NCI-H748 treated with DMSO at 0.1 percent for 48 hours (cell line): Measurements from ENCODE around the gene FZR1.
"Not testable (repeated sequence)": the region's sequence is repeated elsewhere in the genome, so short reads cannot be mapped to it uniquely, and the experiment has no call there.

Experiments
- DNase-seq: peaks from one replicate; lab custom pipeline; 2025; lab: John Stamatoyannopoulos, UW

Gene FZR1

DNA sequence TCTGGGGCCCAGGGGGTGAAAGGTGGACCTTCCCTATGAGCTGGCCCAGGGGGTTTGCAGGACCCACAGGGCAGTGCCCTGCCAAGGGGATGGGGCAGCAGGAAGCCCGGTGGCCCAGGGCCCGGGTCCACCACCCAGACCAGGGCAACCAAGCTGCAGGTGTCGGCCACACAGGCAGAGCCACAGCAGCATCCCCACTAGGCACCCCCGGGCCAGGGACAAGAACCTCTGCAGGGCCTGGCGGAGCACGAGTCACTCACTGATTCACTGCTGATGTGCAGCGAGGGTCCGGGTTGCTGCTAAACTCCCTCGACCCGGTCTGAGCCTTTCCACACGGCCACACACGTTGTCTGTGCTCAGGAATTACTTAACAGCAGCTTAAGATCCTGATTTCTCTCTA is 8.8 kb downstream of the FZR1 start:
- no peak for DNase-seq

DNA sequence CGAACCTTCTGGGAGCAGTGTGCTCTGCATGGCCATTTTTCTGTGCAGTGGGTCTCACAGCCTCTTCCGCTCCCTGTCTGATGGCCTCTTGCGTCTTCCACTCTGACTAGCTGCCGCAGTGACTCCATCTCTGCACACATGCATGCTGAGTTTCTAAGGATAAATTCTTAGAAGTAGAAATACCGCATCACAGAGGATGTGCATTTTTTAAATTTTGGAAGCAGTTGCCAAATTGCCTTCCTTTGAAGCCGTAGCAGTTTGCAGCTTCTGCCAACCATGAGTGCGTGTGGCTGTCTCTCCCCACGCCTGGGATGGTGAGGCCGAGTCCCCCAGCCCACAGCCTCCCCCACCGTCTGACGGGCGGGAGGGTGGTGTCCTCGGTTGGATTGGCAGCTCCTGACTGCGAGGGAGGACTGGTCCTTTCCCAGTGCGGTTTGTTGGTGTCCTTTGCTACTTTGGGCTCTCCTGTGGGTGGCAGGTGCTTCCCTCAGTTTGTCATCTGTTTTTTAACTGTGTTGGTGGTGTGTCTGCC is 9.8 kb downstream of the FZR1 start:
- DNase-seq, result no peak

DNA sequence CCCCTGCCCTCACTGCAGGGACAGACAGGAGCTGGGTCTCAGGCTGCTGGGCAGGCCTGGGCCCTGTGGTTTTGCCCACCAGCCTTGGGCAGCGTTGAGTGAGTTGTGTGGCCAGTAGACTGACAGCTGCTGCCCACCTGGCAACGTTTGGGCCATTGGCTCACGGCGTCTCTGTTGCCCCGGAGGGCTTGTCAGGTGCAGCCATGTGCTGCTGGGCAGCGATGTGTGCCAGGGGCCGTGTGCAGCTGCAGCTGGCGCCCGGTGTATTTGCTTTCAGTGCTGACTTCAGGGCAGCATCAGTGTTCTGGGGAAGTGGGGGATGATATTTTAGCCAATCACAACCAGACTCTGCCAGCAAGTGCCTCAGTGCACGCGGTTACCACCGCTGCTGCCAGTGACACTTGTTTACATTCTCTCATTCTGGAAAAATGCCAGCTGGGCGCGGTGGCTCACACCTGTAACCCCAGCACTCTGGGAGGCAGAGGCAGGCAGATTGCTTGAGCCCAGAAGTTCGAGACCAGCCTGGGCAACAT is 10.6 kb downstream of the FZR1 start:
- no peak for DNase-seq

DNA sequence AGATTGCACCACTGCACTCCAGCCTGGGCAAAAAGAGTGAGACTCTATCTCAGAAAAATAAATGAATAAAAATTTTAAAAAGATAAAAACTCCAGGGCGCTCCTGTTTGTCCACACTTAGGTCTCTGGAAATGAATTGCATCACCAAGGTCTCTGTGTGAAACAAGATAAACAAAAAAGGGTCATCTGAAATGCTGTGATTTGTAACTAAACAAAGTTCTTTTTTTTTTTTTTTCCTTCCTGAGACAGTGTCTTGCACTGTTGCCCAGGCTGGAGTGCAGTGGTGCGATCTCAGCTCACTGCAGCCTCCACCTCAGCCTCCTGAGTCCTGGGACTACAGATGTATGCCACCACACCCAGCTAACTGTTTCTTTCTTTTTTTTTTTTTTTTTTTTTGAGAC is 11.5 kb downstream of the FZR1 start:
- no peak for DNase-seq

DNA sequence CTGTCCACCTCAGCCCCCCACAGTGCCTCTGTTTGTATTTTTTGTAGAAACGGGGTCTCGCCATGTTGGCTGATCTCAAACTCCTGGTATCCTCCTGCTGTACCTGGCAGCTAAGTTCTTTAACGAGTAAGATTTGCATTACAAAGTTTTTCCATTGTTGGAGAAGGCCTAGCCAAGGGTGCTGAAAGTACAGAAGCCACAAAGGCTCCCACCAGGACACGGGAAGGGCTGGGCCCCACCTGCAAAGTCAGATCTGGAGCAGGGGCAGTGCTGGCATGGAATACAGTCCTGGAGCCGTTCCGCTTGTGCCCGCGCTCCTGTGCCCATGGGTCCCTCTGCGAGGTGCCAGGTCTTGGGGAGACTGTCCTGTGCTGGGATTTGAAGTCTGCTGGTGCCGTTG is 12.1 kb downstream of the FZR1 start:
- no peak for DNase-seq

DNA sequence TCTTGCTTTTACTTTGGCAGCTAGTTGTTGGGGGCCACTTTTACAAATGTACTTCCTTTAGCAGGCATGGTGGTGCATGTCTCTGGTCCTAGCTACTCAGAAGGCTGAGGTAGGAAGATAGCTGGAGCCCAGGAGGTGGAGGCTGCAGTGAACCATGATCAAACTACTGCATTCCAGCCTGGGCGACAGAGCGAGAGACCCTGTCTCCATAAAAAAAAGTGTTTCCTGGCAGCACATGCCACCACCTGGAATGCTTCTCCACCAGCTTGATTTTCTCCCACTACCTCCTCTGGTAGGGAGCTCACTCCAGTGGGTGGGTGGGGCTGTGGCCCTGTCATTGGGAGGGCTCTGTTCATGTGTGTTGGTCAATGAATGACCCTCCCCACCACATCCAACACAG is 12.5 kb downstream of the FZR1 start:
- DNase-seq, result no peak

DNA sequence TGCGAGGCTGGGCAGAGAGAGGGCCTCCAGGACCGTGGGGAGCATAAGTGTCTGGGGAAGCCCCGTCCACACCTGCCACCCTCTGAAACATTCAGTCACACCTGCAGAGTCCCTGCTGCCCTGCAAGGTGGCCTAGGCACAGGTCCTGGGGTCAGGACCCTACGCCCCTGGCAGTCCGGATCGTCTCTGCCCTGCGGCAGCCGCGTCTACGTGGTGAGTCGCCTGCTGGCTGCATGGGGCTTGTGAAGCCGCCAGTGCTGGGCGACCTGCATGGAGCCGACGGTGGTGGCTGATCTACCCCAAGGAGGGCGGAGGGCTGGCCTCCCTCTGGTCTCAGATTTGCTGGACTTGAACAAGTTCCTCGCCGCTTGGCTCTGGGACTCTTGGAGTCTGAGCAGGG is 13.0 kb downstream of the FZR1 start:
- no peak for DNase-seq

DNA sequence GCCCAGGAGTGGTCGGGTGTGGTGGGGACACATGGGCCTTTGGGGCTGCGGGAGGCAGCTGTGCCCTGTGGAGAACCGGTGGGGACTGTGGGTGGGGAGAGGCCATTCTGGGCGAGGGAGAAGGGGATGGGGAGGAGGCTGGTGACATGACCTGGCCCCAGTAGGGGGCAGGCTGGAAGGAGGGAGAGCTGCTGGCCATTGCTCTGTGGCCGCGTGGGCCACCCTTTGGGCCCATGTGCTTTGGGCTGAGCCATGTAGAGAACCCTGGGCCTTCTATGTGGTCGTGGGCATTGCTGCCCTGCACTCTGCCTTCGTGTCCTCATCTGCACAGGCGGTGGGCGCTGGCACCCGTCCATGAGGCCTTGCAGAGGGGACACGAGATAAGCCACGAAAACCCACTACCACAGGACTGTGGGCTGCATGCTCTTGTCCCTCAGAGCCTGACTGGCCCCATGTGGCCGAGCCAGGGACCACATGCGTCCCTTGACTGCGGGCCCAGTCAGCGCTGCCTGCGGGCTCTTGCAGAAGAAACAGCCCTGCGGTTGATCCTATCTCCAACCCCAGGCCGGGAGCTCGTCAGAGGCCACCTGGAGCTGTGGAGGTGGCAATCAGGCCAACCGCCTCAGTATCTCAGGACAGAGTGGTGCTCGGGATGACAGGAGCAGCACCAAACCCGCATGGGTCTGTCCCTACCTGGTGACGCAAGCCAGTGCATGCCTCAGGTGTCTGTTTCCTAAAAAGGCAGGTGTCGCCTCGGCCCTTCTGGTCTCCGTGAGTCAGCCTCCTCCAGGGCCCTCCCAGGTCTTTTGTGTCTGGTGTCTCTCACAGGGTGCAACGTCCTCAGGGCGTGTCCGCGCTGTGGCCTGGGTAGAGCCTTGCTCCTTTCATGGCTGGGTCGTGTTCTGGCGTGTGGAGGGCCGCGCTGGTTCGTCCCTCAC is 14.3 kb downstream of the FZR1 start:
- DNase-seq, result no peak

DNA sequence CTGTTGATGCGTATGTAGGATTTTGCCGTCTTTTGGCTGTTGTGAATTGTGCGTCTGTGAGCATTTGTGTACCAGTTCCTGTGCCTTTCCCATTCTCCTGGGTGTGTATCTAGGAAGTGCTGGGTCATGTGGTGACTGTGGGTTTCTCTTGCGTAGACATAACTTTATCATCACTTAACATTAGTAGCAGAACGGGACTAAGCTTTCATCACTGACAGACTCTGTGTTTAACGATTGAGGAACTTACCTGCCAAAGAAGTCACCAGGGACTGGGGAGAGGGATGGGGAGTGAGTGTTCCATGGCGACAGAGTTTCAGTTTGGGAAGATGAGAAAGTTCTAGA is 15.0 kb downstream of the FZR1 start:
- no peak for DNase-seq

DNA sequence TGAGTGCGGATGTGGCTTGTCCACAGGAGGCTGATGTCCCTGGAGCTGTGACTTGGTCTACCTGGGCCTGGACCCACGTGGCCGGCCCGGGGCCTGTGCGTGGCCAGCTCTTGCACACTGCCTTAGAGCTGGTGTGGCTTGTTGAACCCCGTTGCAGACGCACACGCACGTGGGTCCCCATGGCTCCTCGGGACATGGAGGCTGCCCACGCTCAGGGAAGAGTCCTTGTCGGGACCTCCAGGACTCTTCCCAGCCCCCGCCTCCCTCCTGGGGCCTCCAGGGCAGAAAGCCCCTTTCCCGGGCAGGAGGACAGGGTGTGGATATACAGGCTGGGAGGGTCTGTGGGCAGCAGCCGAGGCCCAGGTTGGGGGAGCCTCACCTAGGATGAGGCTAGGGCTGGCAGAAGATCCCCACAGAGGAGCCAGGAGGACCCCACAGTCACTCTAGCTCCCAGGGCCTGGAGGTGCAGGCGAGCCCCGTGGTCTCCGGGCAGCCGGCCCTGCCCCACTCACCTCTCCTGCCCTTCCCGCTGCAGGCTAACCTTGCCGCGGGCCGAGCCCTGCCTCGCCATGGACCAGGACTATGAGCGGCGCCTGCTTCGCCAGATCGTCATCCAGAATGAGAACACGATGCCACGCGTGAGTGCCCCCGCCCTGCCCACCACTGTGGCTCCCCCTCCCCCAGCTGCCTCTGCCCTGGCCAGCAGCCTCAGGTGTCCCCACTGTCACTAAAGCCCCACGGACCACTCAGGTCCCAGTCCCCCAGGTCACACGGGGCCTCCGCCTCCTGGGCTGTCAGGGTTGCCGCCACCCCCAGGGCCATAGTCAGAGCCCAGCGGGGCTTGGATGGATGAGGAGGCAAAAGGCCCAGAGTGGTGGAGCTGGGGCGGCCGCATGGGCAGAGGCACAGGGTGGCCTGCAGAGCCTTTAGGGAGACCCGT is 16.6 kb downstream of the FZR1 start:
- no peak for DNase-seq

DNA sequence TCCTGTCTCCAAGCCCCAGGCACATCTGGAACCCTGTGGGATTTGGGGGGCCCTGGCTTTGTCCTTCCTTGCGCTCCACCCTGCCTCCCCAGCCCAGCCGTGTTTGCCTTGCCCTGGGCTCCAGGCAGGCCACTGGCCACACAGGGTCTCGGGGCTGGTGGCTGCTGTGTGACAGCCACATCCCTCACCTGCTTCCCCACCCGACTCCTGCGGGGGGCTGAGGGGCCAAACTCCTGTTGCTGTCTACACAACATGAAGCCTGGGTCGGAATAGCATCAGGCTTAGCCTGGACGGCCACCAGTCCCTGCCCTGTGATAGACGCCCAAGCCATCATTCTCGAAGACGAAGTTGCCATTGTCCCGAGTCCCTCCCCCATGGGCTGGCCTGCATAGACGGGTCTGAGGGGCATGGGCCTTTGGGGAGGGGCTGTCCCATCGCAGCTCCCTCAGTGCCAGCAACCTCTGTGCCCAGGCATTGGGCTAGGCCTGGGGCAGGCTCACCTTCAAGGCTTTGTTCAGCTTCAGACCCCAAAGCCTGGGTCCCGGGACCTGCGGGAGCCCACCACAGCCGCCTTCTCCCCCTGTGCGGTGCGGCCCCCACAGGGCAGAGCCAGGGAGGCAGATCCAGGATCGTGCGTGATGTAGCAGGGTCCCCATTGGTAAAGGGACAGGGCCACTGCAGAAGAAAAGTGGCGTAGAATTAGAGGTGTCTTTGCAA is 17.4 kb downstream of the FZR1 start:
- DNase-seq, result no peak

DNA sequence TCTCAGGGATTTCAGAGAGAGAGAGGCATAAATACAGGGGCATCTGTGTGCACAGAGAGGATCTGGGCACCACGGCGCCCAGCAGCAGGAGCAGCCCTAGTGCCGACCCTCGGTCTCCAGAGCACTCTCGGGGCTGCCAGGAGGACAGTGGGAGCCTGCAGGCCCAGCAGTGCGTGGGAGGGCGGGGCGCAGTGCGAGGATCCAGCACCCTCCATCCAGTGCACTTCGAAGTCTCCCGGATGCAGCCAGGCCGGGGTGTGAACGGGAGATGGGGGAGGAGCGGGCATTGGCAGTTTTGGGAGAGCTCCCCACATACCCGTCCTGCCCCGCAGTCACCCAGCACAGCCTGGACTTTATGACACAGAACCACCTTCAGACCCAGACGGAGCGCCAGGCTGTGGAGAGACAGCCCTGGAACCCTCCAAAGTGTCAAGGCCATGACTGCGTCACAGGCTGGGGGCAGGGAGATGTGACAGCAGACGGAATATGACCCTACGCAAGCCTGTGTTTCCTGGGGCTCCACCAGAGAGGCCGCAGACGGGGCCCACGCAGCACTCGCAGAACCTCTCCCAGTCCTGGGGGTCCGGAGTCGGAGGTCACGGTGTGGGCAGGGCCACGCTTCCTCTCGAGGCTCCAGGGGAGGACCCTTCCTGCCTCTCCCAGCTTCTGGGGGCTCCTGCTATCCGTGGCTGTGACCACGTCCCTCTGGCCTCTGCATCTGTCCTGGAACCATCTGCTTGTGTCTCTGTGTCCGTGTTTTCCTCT is 18.1 kb downstream of the FZR1 start:
- no peak for DNase-seq

DNA sequence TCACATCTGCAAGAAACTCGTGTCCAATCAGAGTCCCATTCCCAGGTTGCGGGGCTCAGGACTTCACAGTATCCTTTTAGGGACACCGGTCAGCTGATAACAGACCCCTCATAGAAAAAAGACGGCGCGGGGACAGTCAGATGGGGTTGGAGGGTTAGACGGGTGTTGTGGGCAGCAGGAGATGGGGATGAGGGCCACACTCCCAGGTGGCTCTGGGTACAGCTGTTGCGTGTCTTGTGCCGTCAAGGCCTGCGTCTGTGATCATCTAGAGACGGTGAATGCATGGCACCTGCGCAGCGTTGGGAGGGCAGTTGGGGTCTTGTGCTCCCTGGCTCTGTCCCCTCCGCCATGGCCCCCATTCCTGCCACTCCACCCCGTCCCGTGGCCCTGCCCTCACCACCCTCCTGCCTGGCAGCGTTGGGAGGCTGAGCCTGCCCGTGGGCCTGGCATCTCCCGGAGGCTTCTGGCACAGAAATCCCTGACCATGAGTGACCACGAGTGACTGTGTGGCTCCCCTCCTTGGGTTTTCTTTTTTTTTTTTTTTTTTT is 18.9 kb downstream of the FZR1 start:
- DNase-seq, result no peak

DNA sequence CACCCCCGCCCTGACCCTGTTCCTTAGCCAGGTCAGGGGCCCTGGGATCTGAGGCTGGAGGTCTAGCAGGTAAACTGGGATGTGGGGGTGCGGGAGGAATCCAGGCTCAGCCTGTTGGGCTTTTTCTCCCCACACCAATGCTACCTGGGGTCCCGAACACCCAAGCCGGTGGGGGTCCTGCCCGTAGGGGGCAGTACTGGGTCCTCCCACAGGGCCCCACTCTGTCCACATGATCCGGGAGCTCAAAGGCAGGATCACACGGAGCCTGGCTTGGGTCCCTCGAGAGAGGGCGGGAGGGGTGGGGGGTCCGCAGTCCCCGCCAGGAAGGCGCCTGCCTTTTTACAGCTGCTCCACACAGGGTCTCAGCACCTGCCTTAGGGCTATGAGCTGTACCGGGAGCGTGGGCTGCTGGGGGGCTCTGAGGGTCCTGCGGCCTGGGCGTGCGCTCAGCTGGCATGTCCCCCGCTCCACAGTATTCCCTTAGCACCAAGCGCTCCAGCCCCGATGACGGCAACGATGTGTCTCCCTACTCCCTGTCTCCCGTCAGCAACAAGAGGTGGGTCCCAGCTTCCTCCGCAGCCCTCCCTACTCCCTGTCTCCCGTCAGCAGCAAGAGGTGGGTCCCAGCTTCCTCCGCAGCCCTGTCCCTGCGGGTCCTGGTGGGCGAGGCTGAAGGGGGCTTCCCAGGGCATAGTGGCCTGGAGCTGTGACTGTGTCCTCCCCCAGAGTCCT is 20.6 kb downstream of the FZR1 start:
- DNase-seq, result no peak

DNA sequence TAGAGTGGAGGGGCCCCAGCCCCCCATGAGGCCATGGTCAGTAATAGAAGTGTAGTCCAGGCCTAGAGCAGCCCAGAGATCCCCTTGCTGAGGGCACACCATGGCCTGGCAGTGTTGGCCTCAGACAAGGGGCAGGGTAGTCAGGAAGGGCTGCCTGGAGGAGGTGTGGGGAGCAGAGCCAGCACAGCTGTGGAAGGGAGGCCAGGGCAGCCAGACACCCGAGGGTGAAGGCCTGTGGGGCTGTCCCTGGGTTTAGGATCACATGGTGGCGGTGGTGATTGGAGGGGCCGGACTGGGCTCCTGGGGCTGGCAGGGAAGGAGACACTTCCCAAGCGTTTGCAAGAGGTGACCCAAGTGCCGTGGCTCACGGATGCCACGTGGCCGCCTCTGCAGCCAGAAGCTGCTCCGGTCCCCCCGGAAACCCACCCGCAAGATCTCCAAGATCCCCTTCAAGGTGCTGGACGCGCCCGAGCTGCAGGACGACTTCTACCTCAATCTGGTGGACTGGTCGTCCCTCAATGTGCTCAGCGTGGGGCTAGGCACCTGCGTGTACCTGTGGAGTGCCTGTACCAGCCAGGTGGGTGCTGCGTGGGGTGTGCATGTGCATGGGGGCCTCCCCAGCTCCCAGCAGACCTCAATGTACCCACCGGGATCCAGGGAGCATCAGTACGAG is 21.3 kb downstream of the FZR1 start:
- no peak for DNase-seq

DNA sequence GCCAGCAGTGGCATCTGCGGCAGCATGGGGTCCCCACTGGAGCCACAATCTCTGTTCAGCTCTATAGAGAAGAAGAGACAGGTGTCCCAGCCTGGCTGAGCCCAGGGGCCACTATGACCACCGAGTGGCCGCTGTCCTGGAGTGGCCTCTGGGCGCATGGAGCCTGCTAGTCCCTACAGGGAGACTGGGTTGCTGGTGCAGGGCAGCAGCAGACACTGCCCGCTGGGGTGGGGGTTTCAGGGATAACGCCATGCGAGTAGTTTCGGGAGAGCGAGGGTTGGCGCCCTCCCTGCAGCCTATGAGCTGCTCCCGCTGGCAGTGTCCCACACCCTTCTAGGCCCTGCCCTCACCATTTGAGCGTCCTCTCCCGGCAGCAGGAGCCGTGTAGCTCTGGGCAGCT is 22.0 kb downstream of the FZR1 start:
- DNase-seq, result no peak

DNA sequence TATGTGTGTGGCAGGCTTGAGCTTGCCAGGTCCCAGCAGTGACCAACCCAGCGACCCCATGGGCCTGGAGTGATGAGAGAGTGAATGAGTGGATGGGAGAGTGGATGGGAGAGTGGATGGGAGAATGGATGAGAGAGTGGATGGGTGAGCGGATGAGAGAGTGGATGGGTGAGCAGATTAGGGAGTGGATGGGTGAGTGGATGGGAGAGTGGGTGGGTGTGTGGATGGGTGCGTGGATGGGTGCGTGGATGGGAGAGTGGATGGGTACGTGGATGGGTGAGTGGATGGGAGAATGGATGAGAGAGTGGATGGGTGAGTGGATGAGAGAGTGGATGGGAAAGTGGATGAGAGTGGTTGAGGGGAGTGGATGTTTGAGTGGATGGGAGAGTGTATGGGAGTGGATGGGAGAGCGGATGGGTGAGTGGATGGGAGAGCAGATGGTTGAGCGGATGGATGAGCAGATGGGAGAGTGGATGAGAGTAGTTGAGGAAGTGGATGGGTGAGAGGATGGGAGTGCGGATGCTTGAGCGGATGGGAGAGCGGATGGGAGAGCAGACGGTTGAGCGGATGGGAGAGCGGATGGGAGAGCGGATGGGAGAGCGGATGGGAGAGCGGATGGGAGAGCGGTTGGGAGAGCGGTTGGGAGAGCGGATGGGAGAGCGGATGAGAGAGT is 22.6 kb downstream of the FZR1 start:
- DNase-seq, result no peak

DNA sequence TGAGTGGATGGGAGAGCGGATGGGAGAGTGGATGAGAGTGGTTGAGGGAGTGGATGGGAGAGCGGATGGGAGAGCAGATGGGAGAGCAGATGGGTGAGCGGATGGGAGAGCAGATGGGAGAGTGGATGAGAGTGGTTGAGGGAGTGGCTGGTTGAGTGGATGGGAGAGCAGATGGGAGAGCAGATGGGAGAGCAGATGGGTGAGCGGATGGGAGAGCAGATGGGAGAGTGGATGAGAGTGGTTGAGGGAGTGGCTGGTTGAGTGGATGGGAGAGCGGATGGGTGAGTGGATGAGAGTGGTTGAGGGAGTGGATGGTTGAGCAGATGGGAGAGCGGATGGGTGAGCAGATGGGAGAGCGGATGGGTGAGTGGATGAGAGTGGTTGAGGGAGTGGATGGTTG is 23.2 kb downstream of the FZR1 start:
- DNase-seq, result not testable (repeated sequence)

DNA sequence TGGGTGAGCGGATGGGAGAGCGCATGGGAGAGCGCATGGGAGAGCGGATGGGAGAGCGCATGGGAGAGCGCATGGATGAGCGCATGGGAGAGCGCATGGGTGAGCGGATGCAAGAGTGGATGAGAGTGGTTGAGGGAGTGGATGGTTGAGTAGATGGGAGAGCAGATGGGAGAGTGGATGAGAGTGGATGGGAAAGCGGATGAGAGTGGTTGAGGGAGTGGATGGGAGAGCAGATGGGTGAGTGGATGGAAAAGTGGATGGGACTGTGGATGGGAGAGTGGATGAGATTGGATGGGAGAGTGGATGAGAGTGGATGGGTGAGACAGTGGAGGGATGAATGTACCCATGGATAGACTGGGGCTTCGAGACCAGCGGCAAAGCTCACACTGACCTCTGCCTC is 24.3 kb downstream of the FZR1 start:
- DNase-seq, result no peak
